GM19372 (cell line): ENCODE measurements around the gene SENP8.
"Not testable (repeated sequence)": the region's sequence is repeated elsewhere in the genome, so short reads cannot be mapped to it uniquely, and the experiment has no call there.

Experiments used
- ATAC-seq: cut with Tn5 transposase; IDR thresholded peaks from one replicate; pipeline ENCODE4 v1.9.1; 2021; ENCODE audit warnings: mild to moderate bottlenecking, low read depth, moderate library complexity; ENCODE audit not compliant: unreplicated experiment

Gene SENP8

GRCh38 chr15:72118017-72118978 is at the start of gene SENP8, which contains the start of gene MYO9A:
TSS of gene SENP8 (plus strand) at chr15:72118403. CDS start at chr15:72139624, 21,221 bp downstream.
TSS of gene MYO9A (minus strand) at chr15:72118150. CDS start at chr15:72046563, 71,587 bp downstream.
- ATAC-seq = peak; percentile 59

- ATAC-seq = no peak
These were observed 49.3 kb upstream of the SENP8 start for GRCh38 chr15:72068856-72069255.

GRCh38 chr15:72070817-72071447 is 47.3 kb upstream of the SENP8 start:
- no peak for ATAC-seq

GRCh38 chr15:72071448-72071825 is 46.8 kb upstream of the SENP8 start:
- ATAC-seq = not testable (repeated sequence)

GRCh38 chr15:72074335-72075060 is 43.7 kb upstream of the SENP8 start:
- no peak for ATAC-seq

- no peak for ATAC-seq
These were observed 40.3 kb upstream of the SENP8 start for GRCh38 chr15:72077950-72078349.

GRCh38 chr15:72078887-72079286 is 39.3 kb upstream of the SENP8 start:
- ATAC-seq = no peak

- ATAC-seq = no peak
These were observed 36.0 kb upstream of the SENP8 start for GRCh38 chr15:72082176-72082575.

- no peak for ATAC-seq
These were observed 32.0 kb upstream of the SENP8 start for GRCh38 chr15:72086010-72086697.

- ATAC-seq = no peak
These were observed 31.1 kb upstream of the SENP8 start for GRCh38 chr15:72086920-72087648.

- no peak for ATAC-seq
These were observed 26.2 kb upstream of the SENP8 start for GRCh38 chr15:72092006-72092405.

GRCh38 chr15:72092691-72093090 is 25.5 kb upstream of the SENP8 start:
- no peak for ATAC-seq

- ATAC-seq = no peak
These were observed 21.4 kb upstream of the SENP8 start for GRCh38 chr15:72096796-72097195.

GRCh38 chr15:72098040-72098439 is 20.2 kb upstream of the SENP8 start:
- no peak for ATAC-seq

- no peak for ATAC-seq
These were observed 19.0 kb upstream of the SENP8 start for GRCh38 chr15:72099155-72099554.

GRCh38 chr15:72100551-72100950 is 17.7 kb upstream of the SENP8 start:
- not testable (repeated sequence) for ATAC-seq

- ATAC-seq = no peak
These were observed 13.1 kb upstream of the SENP8 start for GRCh38 chr15:72105111-72105510.

GRCh38 chr15:72106068-72106467 is 12.1 kb upstream of the SENP8 start:
- ATAC-seq = no peak

- no peak for ATAC-seq
These were observed 7.8 kb upstream of the SENP8 start for GRCh38 chr15:72110355-72110754.

GRCh38 chr15:72112116-72112515 is 6.1 kb upstream of the SENP8 start:
- no peak for ATAC-seq
